HepG2 (cell line): Measurements from ENCODE around the gene CCL19. TPM values are rescaled to one million over a fixed set of nuclear protein-coding genes. Genes with fewer than 3 reads are reported as not detected.
A peak's percentile ranks its signal among the peaks of the same experiment; 100 is the strongest.

Experiments
- ESRRA ChIP-seq: sonication (generic); formaldehyde crosslinking; IDR thresholded peaks from 2 replicates; pipeline ENCODE4 v1.5.1; 2020; ENCODE audit warnings: mild to moderate bottlenecking, low read depth, missing genetic modification reagents
- FOXA1 ChIP-seq, 2 experiments: fragments of 450-650 bp in 1 of 2; sonication (generic) in 1 of 2; formaldehyde crosslinking in 1 of 2; IDR thresholded peaks; 2 replicates each; pipeline versions ENCODE4 v1.4.0 to v1.6.1; 2016 to 2020; ENCODE audit warnings: missing genetic modification reagents in 1 of 2
- HHEX ChIP-seq: IDR thresholded peaks from 2 replicates; pipeline ENCODE4 v1.6.1; 2016; ENCODE audit warnings: control low read depth
- KDM3A ChIP-seq: IDR thresholded peaks from 2 replicates; pipeline ENCODE4 v1.6.1; 2018; ENCODE audit warnings: low read depth, missing compliant biosample characterization
- KLF15 ChIP-seq: sonication (generic); formaldehyde crosslinking; IDR thresholded peaks from 2 replicates; pipeline ENCODE4 v1.8.1; 2023; ENCODE audit warnings: borderline replicate concordance, mild to moderate bottlenecking, inconsistent platforms, missing genetic modification reagents, mixed read lengths
- MAFF ChIP-seq: IDR thresholded peaks from 2 replicates; pipeline ENCODE4 v1.6.1; 2011; ENCODE audit warnings: low read depth, low read length, improper control_type of control experiment
- MXD3 ChIP-seq: IDR thresholded peaks from 2 replicates; pipeline ENCODE4 v1.6.1; 2016; ENCODE audit warnings: mild to moderate bottlenecking, missing biosample characterization, missing genetic modification reagents
- MXI1 ChIP-seq: IDR thresholded peaks from 3 replicates; pipeline ENCODE4 v1.6.1; 2012; ENCODE audit warnings: low read depth, low read length, inconsistent platforms, borderline replicate concordance
- MZF1 ChIP-seq: sonication (generic); formaldehyde crosslinking; IDR thresholded peaks from 2 replicates; pipeline ENCODE4 v1.8.1; 2023; ENCODE audit warnings: mild to moderate bottlenecking, missing genetic modification reagents, borderline replicate concordance
- PITX1 ChIP-seq: sonication (generic); formaldehyde crosslinking; IDR thresholded peaks from 2 replicates; pipeline ENCODE4 v1.5.1; 2020; ENCODE audit warnings: mild to moderate bottlenecking, missing genetic modification reagents
- SALL1 ChIP-seq: sonication (generic); formaldehyde crosslinking; IDR thresholded peaks from 2 replicates; pipeline ENCODE4 v1.8.0; 2022; ENCODE audit warnings: mild to moderate bottlenecking, missing genetic modification reagents
- SPEN ChIP-seq: sonication (generic); formaldehyde crosslinking; IDR thresholded peaks from 2 replicates; pipeline ENCODE4 v1.5.1; 2020; ENCODE audit warnings: low read depth, mild to moderate bottlenecking, missing genetic modification reagents
- SRY ChIP-seq: sonication (generic); formaldehyde crosslinking; IDR thresholded peaks from 2 replicates; pipeline ENCODE4 v1.8.0; 2022; ENCODE audit warnings: mild to moderate bottlenecking, missing genetic modification reagents
- TERF1 ChIP-seq: sonication (generic); formaldehyde crosslinking; IDR thresholded peaks from 2 replicates; pipeline ENCODE4 v1.8.0; 2022; ENCODE audit warnings: mild to moderate bottlenecking, missing genetic modification reagents, moderate library complexity
- ZBTB4 ChIP-seq: sonication (generic); formaldehyde crosslinking; IDR thresholded peaks from 2 replicates; pipeline ENCODE4 v1.4.0; 2020; ENCODE audit warnings: missing genetic modification reagents, mild to moderate bottlenecking, borderline replicate concordance
- ZNF275 ChIP-seq: sonication (generic); formaldehyde crosslinking; IDR thresholded peaks from 2 replicates; pipeline ENCODE4 v1.8.0; 2022; ENCODE audit warnings: missing genetic modification reagents, mild to moderate bottlenecking, inconsistent platforms, borderline replicate concordance
- ZNF549 ChIP-seq: sonication (generic); formaldehyde crosslinking; IDR thresholded peaks from 2 replicates; pipeline ENCODE4 v1.5.0; 2020; ENCODE audit warnings: missing genetic modification reagents
- ZNF691 ChIP-seq: sonication (generic); formaldehyde crosslinking; IDR thresholded peaks from 2 replicates; pipeline ENCODE4 v1.4.0; 2020; ENCODE audit warnings: missing genetic modification reagents, low read depth, mild to moderate bottlenecking, borderline replicate concordance
- ZNF772 ChIP-seq: sonication (generic); formaldehyde crosslinking; IDR thresholded peaks from 2 replicates; pipeline ENCODE4 v1.5.0; 2020; ENCODE audit warnings: mild to moderate bottlenecking, missing genetic modification reagents
- ZNF800 ChIP-seq: sonication (generic); formaldehyde crosslinking; IDR thresholded peaks from 2 replicates; pipeline ENCODE4 v1.4.0; 2020; ENCODE audit warnings: missing genetic modification reagents
- polyA plus RNA-seq, 8 experiments: library from polyadenylated mRNA; depleted of rRNA in 3 of 8; stranded (reverse) in 7 of 8; unstranded in 1 of 8; fragments of >200 nt; fragmentation: Illumina TruSeq in 4 of 8; extraction: Trizol in 4 of 8; gene quantifications; 2 replicates each; pipeline versions ENCODE4 v1.2.1 to v1.2.3, GENCODE V29; 2011 to 2016; ENCODE audit warnings: low read depth in 4 of 8, missing spikeins in 1 of 8, mixed read lengths in 1 of 8; ENCODE audit not compliant: insufficient read depth in 1 of 8
- total RNA-seq, 5 experiments: library from RNA; depleted of rRNA; stranded (reverse); fragments of >200 nt; fragmentation: Illumina TruSeq; extraction: Trizol; gene quantifications; 2 replicates each; pipeline ENCODE4 v1.2.3, GENCODE V29; 2016; ENCODE audit warnings: low read depth in 1 of 5

Gene CCL19
- total and polyA plus RNA-seq, 2 of the 13 experiments (the other 11 are each of a cell fraction or from before 2014, with no cell fraction given), result not detected

GRCh38 chr9:34701023-34701768 is 10.1 kb upstream of the CCL19 start (continued):
- TF ChIP-seq MXD3, result no peak; the same call in 1 of the 2 replicates
- TF ChIP-seq KLF15 (CRISPR knock-in tag), result no peak
- TF ChIP-seq ZNF549, result no peak
- TF ChIP-seq MXI1, result no peak
- TF ChIP-seq ZNF772 (CRISPR knock-in tag), result no peak
- TF ChIP-seq HHEX, result no peak
- no peak for TF ChIP-seq SALL1
- no peak for TF ChIP-seq ESRRA (CRISPR knock-in tag)
- no peak for TF ChIP-seq SRY
- no peak for TF ChIP-seq KDM3A (CRISPR knock-in tag)
- TF ChIP-seq FOXA1 (IDR thresholded peaks at IDR 0.05), result no peak
- no peak for TF ChIP-seq FOXA1 (CRISPR knock-in tag; IDR thresholded peaks at IDR 0.05)
- TF ChIP-seq ZNF800 (CRISPR knock-in tag), result no peak; the same call in 1 of the 2 replicates
- TF ChIP-seq PITX1 (CRISPR knock-in tag), result no peak
- TF ChIP-seq TERF1, result no peak
- 0 out of 2 replicates have a peak, but pooled peaks have one; percentile 29 for TF ChIP-seq ZBTB4 (CRISPR knock-in tag)
- no peak for TF ChIP-seq MAFF
- TF ChIP-seq ZNF275 (CRISPR knock-in tag), result no peak
- no peak; the same call in 1 of the 2 replicates for TF ChIP-seq SPEN (CRISPR knock-in tag)
- TF ChIP-seq MZF1 (CRISPR knock-in tag), result no peak
- TF ChIP-seq ZNF691 (CRISPR knock-in tag), result no peak; the same call in 1 of the 2 replicates
